D721Med (cell line): ENCODE data around the gene AGXT.
"Not testable (repeated sequence)": the region's sequence is repeated elsewhere in the genome, so short reads cannot be mapped to it uniquely, and the experiment has no call there.

ENCODE experiments used
- DNase-seq: peaks from one replicate; pipeline ENCODE4 v3.0.0; 2011; ENCODE audit warnings: low spot score; ENCODE audit not compliant: insufficient read length
- FAIRE-seq: peaks from 2 replicates; lab custom pipeline; 2011; peaks lifted over from hg19 to GRCh38; lab: Jason Lieb, UNC
- CTCF ChIP-seq: IDR thresholded peaks from 2 replicates; pipeline ENCODE4 v1.5.1; 2012; ENCODE audit warnings: mild to moderate bottlenecking, control low read depth; ENCODE audit not compliant: insufficient read depth; ENCODE audit errors: missing control alignments

AGXT gene

DNA sequence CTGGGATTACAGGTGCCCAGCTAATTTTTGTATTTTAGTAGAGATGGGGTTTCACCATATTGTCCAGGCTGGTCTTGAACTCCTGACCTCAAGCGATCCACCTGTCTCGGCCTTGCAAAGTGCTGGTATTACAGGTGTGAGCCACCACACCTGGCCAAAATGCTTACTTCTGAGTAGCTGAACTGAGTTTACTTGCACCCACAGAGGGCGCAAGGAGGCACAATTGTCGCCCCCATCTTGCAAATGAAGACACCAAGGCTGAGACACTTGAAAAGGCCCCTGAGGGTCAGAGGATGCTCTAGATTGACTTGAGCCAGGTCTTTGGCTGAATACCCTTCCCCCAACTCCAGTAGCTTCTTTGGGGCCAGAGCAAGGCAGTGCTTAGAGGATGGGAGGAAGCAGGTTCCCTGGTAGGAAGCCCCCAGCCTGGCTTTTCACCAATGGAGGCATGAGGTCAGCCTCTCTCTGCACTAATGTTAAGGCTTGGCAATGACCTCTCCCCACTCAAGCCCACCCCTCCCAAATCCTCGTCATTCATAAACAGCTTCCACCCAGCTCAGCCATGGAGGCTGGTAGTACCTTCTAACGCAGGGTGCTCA lies 34.1 kb upstream of the AGXT start:
- no peak for FAIRE-seq
- TF ChIP-seq CTCF, result no peak
- DNase-seq, result no peak

GRCh38 chr2:240835528-240835927 lies 33.1 kb upstream of the AGXT start:
- no peak for TF ChIP-seq CTCF
- FAIRE-seq (no peak), DNase-seq (no peak)

DNA sequence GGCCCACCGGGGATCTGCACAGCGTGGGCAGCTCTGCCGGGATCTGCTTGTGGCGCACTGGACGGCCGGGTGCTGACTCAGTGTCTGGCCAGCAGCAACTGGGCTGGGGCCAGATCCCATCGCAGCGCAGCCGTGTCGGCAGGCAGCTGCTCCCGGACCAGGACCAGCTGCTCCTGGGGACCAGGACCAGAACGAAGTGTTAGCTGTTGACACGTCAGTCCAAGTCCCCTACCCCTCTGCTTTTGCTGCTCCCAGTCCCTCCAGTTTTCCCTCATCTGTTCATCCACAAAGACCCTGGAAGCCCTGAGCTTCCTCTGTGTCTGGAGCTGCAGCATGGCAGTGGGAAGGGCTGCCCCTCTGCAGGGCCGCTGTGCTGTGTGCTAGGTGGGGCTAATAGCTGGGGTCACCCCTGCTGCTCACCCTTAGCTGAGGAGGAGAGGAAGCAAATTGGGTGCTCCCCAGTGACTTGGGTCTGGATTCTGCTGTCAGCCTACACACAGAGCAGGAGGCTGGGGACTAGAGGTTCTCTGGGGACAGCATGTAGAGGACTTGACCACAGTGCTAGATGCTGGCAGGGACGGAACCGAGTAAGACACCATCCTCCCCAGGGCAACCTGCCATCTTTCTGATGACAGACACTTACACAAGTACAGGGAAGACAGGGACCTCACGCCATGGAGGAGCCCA lies 31.7 kb upstream of the AGXT start:
- FAIRE-seq (no peak), DNase-seq (no peak)
- no peak for TF ChIP-seq CTCF

- FAIRE-seq (no peak), DNase-seq (no peak)
- no peak for TF ChIP-seq CTCF
Measured at GRCh38 chr2:240837621-240838020, 31.0 kb upstream of the AGXT start.

DNA sequence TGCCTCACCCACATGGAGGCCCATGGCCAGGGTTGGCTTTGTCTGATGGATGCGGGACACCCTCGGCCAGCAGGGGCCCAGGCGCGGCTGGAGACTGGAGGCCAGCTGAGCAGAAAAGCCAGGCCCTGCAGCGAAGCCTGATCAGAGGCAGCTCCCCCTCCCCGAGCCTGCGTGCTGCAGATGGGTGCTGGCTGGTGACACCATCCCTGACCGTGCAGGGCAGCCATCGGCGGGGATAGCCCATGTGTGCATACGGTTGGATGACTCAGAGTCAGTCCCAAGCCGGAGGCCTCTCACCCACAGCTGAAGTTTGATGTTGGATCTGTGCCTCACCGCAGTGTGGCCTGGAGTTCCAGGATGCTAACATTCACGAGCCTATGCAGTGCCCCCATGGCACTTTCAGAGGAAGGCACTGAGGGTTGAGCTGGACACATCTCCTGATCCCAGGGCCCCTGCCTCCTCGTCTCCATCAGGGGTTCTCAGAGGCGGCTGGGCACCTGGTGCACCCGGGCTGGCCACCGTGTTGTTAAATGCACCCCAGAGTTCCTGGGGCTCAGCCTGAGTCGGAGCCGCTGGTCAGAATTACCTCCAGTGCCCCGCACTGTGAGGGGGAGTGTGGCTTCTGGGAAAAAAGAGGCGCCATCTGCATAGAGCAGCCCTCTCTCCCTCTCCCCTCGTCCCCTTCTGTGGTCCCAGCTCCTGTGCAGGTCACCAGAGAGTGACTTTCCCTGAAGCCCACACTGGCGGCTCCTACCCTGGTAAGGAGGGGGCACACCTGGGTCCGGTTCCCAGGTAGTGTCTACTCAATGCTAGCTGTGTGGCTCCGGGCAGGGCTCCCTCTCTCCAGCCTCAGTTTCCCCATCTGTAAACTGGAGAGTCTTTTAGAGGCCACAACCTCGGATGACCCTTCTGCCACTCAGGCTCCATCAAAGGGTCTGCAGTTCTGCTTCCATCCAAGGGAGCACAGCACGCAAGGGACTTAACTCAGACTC lies 29.2 kb upstream of the AGXT start:
- DNase-seq, result no peak
- no peak for FAIRE-seq
- no peak for TF ChIP-seq CTCF

DNA sequence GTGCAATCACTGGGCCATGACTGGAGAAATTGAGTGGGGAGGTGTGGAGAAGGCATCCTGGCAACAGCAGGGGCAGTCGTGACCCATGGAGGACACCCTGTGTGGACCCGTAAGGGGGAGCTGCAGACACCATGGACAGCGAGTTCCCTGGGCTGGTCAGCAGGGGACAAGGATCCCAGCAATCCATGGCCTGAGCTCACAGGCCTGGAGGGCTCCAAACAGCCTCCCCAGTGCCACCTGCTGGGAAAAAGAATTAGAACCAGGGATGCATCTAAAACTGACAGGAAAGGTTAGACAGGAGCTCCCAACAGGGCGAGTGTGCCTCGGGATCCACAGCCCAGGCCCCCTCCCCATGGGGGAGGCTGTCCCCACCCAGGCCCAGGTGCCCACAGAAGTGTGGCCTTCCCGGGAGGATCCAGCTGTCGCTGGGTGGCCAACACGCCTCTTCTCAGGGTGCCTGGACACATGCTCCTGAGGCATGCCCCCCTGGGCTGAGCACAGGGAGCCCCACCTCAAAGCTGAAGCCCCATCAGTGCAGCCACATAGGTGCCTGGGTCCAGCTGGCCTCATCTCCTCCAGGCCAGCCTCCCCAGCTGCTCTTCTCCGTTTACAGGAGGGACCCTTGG lies 28.1 kb upstream of the AGXT start:
- TF ChIP-seq CTCF, result peak; percentile 55
- FAIRE-seq (no peak), DNase-seq (peak; percentile 86)

DNA sequence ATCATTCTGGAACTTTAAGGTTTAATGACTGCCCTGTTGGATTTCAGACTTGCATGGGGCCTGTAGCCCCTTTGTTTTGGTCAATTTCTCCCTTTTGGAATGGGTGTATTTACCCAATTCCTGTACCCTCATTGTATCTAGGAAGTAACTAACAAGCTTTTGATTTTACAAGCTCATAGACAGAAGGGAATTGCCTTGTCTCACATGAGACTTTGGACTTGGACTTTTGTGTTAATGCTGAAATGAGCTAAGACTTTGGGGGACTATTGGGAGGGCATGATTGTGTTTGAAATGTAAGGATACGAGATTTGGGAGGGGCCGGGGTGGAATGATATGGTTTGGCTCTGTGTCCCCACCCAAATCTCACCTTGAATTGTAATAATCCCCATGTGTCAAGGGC lies 22.3 kb upstream of the AGXT start:
- DNase-seq, FAIRE-seq: not testable (repeated sequence)
